GM19468 (cell line): ENCODE results near the gene CDH10.

Experiments used
- ATAC-seq: cut with Tn5 transposase; IDR thresholded peaks from one replicate; pipeline ENCODE4 v1.9.1; 2021; ENCODE audit warnings: mild to moderate bottlenecking, moderate library complexity, moderate number of reproducible peaks; ENCODE audit not compliant: unreplicated experiment; ENCODE audit errors: extremely low read depth

Gene CDH10

GRCh38 chr5:24492229-24492628, 152.5 kb downstream of the CDH10 start:
- ATAC-seq, result no peak

DNA sequence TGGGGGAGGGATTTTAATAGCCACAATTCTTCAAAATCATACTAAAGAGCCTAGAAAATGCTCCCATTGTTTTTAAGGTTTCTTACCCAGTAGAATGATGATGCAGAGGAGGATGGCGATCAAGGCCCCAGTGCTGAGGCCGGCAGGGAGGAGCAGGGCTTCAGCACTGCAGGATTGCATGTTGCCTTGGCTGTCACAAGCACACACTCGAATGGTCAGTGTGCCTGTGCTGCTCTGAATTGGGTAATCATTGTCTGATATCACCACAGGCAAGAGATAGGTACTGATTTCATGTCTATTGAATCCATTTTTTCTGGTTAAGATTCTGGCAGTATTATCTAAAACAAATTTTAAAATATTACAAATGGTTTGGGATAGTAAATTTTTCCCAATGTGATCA, 153.3 kb downstream of the CDH10 start:
- ATAC-seq, result no peak

- ATAC-seq, result no peak
Observed at GRCh38 chr5:24487368-24488229, 157.2 kb downstream of the CDH10 start.

GRCh38 chr5:24480952-24481351, 163.8 kb downstream of the CDH10 start:
- ATAC-seq, result no peak

DNA sequence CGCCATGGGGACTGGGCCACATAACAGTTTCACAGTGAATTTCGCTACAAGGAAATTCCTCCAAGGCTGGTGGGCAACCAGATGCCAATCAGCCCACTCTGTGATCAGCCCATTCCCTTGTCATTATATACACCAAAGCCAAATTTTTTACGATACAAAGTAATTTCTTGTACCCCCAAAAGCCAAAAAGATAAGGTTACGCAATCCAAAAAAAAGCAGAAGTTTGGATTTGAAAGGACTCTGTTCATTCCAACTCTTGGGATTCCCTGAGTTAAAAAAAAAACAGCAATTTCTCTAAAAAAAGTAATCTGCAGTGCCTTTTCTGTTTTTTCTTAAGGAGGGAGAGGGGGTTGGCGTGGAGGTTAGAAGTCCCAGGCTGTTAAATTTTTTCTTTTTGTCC, 166.8 kb downstream of the CDH10 start:
- ATAC-seq, result no peak

- no peak for ATAC-seq
Observed at GRCh38 chr5:24475101-24475500, 169.7 kb downstream of the CDH10 start.

DNA sequence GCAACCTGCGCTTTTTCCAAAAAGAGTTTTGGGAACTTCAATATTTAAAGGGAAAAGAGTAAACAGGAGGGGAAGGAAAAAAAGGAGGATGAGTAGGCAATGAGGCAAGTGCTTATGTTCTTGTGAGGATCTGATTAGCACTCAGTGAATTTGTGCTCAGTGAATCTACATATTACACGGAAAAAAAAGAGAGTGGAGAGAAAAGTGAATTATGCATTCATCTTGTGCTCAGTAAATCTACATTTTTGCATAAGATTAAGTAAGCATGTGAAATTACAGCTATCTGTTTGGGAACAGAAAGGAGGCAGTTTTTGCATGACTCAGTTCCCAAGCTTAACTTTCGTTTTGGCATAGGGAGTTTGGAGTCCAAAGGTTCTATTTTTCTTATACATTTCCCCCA, 170.1 kb downstream of the CDH10 start:
- no peak for ATAC-seq

DNA sequence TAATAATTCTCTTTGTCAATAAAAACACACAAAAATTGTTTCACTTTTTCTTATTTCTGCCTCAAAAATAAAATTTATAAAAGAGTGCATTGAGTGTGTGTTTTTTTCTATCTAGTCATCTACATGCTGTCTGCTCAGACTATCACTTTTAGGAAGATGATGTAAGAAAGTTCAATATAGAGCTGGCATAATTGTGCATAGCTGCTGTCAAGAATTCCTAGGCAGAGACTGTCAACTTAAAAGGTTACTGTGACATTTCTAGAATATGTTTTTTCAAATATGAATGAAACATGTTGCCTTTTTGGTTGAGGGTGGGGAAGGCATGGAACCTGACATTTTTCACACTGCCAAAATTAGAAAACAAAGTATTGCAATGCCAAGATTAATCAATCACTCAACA, 172.3 kb downstream of the CDH10 start:
- no peak for ATAC-seq

DNA sequence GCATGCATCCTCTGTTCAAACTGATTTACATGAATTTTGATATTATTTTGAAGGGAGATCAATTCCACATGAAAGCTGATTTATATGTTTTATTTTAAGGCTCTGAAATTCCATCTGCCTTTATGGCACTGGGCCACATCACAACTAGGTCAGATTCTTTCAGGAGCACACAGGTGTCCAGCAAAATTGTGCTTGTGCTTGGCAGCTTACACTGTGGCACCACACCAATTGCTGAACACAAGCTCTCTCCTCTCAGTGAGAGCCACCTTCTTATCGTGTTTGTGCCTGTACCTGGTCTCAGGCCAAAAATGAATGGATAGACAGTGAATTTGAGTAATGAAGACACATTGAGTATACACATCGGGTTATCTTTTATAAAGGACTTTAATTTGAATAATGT, 200.4 kb downstream of the CDH10 start:
- no peak for ATAC-seq

DNA sequence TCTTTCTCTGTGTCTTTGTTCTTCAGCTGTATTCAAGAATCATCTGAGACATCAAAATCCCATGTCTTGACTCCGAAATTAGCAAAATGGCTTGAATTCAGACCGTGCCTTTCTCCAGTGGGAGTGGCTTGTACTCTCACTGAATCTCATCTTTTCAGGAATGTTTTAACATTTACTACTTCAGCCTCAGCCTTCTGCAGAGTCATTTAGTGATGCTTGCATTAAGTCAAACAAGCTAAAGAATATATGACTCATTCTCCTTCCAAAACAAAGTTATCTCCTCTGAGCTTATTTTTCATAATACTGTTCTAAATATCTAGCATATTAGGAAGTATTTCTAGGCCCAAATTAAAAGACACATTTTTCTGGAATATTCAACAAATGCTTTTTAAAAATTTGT, 205.3 kb downstream of the CDH10 start:
- ATAC-seq, result no peak
